ENCODE results near the gene IL1A.

IL1A gene

GRCh38 chr2:112724591-112725525 is 59.4 kb downstream of the IL1A start:
- H3K4me1 ChIP-seq (ENCODE audit: insufficient read depth, poor library complexity, severe bottlenecking) = peaks cover 7% of the 10 kb centered on the region
- DNase-seq (ENCODE audit: low spot score) (no peak), ATAC-seq (ENCODE audit: low read depth) (no peak; the same call in 2 of the 3 replicates)
- H3K27me3 ChIP-seq (ENCODE audit: insufficient read depth, poor library complexity, severe bottlenecking) = no peaks in the 10 kb centered on the region
- H3K4me3 ChIP-seq (ENCODE audit: severe bottlenecking) = no peak overlapping the region
- H3K9me3 ChIP-seq (ENCODE audit: severe bottlenecking) = no peaks in the 10 kb centered on the region
- no peak overlapping the region for H3K27ac ChIP-seq (ENCODE audit: poor library complexity, severe bottlenecking)
- TF ChIP-seq, protein P1, sequence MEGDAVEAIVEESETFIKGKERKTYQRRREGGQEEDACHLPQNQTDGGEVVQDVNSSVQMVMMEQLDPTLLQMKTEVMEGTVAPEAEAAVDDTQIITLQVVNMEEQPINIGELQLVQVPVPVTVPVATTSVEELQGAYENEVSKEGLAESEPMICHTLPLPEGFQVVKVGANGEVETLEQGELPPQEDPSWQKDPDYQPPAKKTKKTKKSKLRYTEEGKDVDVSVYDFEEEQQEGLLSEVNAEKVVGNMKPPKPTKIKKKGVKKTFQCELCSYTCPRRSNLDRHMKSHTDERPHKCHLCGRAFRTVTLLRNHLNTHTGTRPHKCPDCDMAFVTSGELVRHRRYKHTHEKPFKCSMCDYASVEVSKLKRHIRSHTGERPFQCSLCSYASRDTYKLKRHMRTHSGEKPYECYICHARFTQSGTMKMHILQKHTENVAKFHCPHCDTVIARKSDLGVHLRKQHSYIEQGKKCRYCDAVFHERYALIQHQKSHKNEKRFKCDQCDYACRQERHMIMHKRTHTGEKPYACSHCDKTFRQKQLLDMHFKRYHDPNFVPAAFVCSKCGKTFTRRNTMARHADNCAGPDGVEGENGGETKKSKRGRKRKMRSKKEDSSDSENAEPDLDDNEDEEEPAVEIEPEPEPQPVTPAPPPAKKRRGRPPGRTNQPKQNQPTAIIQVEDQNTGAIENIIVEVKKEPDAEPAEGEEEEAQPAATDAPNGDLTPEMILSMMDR (IDR thresholded peaks at IDR 0.05; ENCODE audit: poor library complexity, severe bottlenecking) = peak; percentile 38
- H3K36me3 ChIP-seq (ENCODE audit: low read depth) = no peaks in the 10 kb centered on the region

GRCh38 chr2:112723995-112724394 is 60.3 kb downstream of the IL1A start:
- H3K4me1 ChIP-seq (ENCODE audit: insufficient read depth, poor library complexity, severe bottlenecking) = peaks cover 7% of the 10 kb centered on the region
- no peaks in the 10 kb centered on the region for H3K9me3 ChIP-seq (ENCODE audit: severe bottlenecking)
- no peak overlapping the region for H3K4me3 ChIP-seq (ENCODE audit: severe bottlenecking)
- H3K36me3 ChIP-seq (ENCODE audit: low read depth) = no peaks in the 10 kb centered on the region
- no peak overlapping the region for H3K27ac ChIP-seq (ENCODE audit: poor library complexity, severe bottlenecking)
- TF ChIP-seq, protein P1 (IDR thresholded peaks at IDR 0.05; ENCODE audit: poor library complexity, severe bottlenecking) = no peak
- ATAC-seq (ENCODE audit: low read depth) = no peak
- no peaks in the 10 kb centered on the region for H3K27me3 ChIP-seq (ENCODE audit: insufficient read depth, poor library complexity, severe bottlenecking)
- DNase-seq (ENCODE audit: low spot score) = no peak

Data from RWPE2 (cell line).